GM23248 (cell line): Measurements from ENCODE around the gene SAFB2.

Source experiments
- EZH2 ChIP-seq: fragments of 200-600 bp; sonication (generic); IDR thresholded peaks from 2 replicates; pipeline ENCODE4 v1.6.1; 2018; ENCODE audit warnings: antibody characterized with exemption, mild to moderate bottlenecking; ENCODE audit not compliant: insufficient read depth, poor library complexity, severe bottlenecking
- EZH2phosphoT487 ChIP-seq: fragments of 200-600 bp; sonication (generic); IDR thresholded peaks from 2 replicates; pipeline ENCODE4 v1.6.1; 2018; ENCODE audit warnings: antibody characterized with exemption, moderate library complexity, mild to moderate bottlenecking, low read depth; ENCODE audit not compliant: insufficient read depth

DNA sequence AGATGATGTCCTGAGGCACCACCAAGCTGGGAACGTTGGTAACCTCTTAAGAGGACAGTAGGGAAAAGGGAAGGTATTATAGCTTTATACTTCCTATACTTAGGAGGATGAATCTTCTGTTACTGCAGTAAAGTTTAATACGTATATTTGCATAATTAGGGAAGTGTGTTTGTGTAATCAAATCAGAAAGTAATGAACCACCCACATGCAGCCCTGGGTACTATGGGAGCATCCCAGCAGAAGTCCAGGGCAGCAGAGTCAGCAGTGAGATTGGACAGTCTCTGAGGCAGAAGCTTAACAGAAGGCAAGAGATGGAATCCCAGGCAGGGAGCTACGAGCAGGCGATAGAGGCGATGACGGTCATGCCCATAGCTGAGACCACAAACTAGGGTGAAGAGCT lies 12.9 kb upstream of the SAFB2 start:
- TF ChIP-seq EZH2phosphoT487 = no peak
- TF ChIP-seq EZH2 = no peak
